ENCODE results near the gene ABCB10. TPM values are rescaled to one million over a fixed set of nuclear protein-coding genes. Genes with fewer than 3 reads are reported as not detected.
A peak's percentile ranks its signal among the peaks of the same experiment; 100 is the strongest.

The ABCB10 gene
- total RNA-seq, 1 donor from 2014 or later, result 11.5 TPM

DNA sequence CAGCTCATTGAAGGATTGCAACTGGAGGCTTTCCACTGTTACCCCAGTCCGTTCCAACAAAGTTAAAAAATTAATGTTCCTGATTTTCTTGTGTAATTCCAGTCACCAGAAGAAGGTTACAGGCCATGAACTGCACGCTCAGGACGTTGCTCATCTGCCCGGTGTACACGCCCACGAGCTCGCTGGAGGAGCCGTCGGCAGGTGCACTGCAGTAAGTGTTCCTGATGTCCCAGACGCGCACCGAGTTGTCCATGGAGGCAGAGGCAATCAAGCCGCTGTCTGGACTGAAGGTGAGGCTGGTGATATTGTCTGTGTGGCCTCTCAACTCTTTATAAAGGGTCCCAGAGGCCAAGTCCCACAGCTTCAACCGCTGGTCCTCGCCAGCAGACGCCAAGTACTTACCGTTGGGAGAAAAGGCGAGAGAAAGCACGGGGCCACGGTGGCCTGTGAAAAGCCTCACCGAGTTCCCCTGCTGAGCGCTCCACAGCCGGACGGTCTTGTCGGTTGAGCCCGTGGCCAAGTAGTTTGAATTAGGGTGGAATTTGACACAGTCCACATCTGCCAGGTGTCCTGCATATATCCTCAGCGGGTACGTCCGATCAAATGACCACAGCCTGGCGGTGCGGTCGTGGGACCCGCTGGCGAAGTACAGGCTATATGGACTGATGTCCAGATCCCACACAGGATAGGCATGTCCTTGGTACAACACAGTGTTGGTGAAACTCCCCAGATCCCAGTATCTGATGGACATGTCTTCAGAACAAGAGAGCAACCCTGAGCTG lies 35.9 kb upstream of the ABCB10 start:
- no peak overlapping the region for H3K9ac ChIP-seq (ENCODE audit: low read depth in 1 of 3, low read length in 3 of 3)

DNA sequence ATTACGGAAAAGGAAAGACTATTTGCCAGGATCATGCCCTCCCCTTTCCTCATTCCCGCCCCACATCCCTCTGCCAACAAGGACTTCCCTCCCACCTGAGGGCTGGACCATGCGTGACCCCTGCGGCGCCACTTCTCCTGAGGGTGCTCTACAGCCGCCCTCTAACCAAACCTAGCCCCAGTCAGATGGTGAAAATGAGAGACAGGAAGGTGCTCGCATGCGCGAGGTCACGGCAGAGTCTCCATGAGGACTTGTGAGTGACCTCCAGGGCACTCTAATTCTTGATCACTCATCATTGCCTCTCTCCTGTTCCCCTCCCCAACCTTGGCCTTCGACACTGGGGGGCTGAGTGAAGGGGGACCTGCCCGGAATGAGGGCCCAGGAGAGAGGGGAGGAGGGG lies 35.3 kb upstream of the ABCB10 start:
- no peak overlapping the region for H3K9ac ChIP-seq (ENCODE audit: low read depth in 1 of 3, low read length in 3 of 3)
- no peaks in the 10 kb centered on the region for H3K9me3 ChIP-seq (ENCODE audit: control insufficient read depth in 3 of 3, low read length in 3 of 3)
- H3K4me3 ChIP-seq (ENCODE audit: low read length in 3 of 3), result no peak overlapping the region
- no peak overlapping the region for H3K27ac ChIP-seq (ENCODE audit: low read depth, low read length)
- no peaks in the 10 kb centered on the region for H3K27me3 ChIP-seq (ENCODE audit: control insufficient read depth in 3 of 3, insufficient read depth in 3 of 3, low read length in 3 of 3)
- H3K36me3 ChIP-seq (ENCODE audit: control insufficient read depth in 3 of 3, insufficient read depth in 3 of 3, low read length in 3 of 3), result peaks cover 12 to 20% (median 15%) of the 10 kb centered on the region in 3 donors
- peaks cover 12 to 17% (median 13%) of the 10 kb centered on the region in 3 donors for H3K4me1 ChIP-seq (ENCODE audit: control insufficient read depth in 3 of 3, insufficient read depth in 3 of 3, low read length in 3 of 3)

More for the DNA sequence above, 35.9 kb upstream of the ABCB10 start:
- no peaks in the 10 kb centered on the region for H3K27me3 ChIP-seq (ENCODE audit: control insufficient read depth in 3 of 3, insufficient read depth in 3 of 3, low read length in 3 of 3)
- no peaks in the 10 kb centered on the region for H3K9me3 ChIP-seq (ENCODE audit: control insufficient read depth in 3 of 3, low read length in 3 of 3)
- H3K36me3 ChIP-seq (ENCODE audit: control insufficient read depth in 3 of 3, insufficient read depth in 3 of 3, low read length in 3 of 3), result peaks cover 12 to 20% (median 15%) of the 10 kb centered on the region in 3 donors
- no peak overlapping the region for H3K27ac ChIP-seq (ENCODE audit: low read depth, low read length)
- no peak overlapping the region for H3K4me3 ChIP-seq (ENCODE audit: low read length in 3 of 3)
- peaks cover 12 to 17% (median 13%) of the 10 kb centered on the region in 3 donors for H3K4me1 ChIP-seq (ENCODE audit: control insufficient read depth in 3 of 3, insufficient read depth in 3 of 3, low read length in 3 of 3)

DNA sequence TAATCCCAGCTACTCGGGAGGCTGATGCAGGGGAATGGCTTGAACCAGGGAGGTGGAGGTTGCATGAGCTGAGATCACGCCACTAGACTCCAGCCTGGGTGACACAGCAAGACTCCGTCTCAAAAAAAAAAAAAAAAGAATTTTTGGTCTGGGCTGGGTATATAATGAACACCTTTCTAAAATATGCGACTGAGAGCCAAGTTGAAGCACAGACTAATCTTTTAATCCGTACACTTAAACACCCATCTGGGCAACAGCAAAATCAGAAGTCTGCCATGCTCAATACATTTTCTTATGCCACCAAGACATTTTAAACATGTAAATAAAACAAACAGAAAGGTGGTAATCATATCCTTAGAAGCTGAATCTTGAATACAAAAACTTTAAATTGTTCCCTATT lies 31.6 kb upstream of the ABCB10 start:
- H3K27ac ChIP-seq (ENCODE audit: low read depth, low read length), result no peak overlapping the region
- no peak overlapping the region for H3K9ac ChIP-seq (ENCODE audit: low read depth in 1 of 3, low read length in 3 of 3)
- H3K9me3 ChIP-seq (ENCODE audit: control insufficient read depth in 3 of 3, low read length in 3 of 3), result no peaks in the 10 kb centered on the region
- H3K4me1 ChIP-seq (ENCODE audit: control insufficient read depth in 3 of 3, insufficient read depth in 3 of 3, low read length in 3 of 3), result no peaks in the 10 kb centered on the region
- H3K27me3 ChIP-seq (ENCODE audit: control insufficient read depth in 3 of 3, insufficient read depth in 3 of 3, low read length in 3 of 3), result no peaks in the 10 kb centered on the region
- H3K36me3 ChIP-seq (ENCODE audit: control insufficient read depth in 3 of 3, insufficient read depth in 3 of 3, low read length in 3 of 3), result peaks cover 12 to 20% (median 15%) of the 10 kb centered on the region in 3 donors
- H3K4me3 ChIP-seq (ENCODE audit: low read length in 3 of 3), result no peak overlapping the region

DNA sequence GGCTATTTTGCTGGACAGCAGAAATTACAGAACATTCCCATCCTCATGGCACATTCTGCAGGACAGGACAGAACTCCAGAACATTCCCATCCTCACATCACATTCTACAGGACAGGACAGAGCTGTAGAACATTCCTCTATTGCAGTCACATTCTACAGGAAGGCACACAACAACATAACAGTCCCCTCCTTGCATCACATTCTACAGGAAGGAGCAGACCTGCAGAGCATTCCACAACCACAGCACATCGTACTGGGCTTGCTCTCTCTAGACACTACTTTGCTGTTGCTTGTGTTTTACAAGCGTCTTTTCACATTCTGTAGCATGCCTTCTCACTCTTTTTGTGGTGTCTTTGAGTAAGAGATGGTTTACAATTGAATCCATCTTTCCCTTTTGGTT lies 26.8 kb upstream of the ABCB10 start:
- H3K36me3 ChIP-seq (ENCODE audit: control insufficient read depth in 3 of 3, insufficient read depth in 3 of 3, low read length in 3 of 3), result no peaks in the 10 kb centered on the region
- peaks cover 0 to 7% (median 4%) of the 10 kb centered on the region in 3 donors for H3K4me1 ChIP-seq (ENCODE audit: control insufficient read depth in 3 of 3, insufficient read depth in 3 of 3, low read length in 3 of 3)
- no peak overlapping the region for H3K4me3 ChIP-seq (ENCODE audit: low read length in 3 of 3)
- no peaks in the 10 kb centered on the region for H3K27me3 ChIP-seq (ENCODE audit: control insufficient read depth in 3 of 3, insufficient read depth in 3 of 3, low read length in 3 of 3)
- H3K9me3 ChIP-seq (ENCODE audit: control insufficient read depth in 3 of 3, low read length in 3 of 3), result no peaks in the 10 kb centered on the region
- H3K9ac ChIP-seq (ENCODE audit: low read depth in 1 of 3, low read length in 3 of 3), result no peak overlapping the region
- H3K27ac ChIP-seq (ENCODE audit: low read depth, low read length), result no peak overlapping the region

DNA sequence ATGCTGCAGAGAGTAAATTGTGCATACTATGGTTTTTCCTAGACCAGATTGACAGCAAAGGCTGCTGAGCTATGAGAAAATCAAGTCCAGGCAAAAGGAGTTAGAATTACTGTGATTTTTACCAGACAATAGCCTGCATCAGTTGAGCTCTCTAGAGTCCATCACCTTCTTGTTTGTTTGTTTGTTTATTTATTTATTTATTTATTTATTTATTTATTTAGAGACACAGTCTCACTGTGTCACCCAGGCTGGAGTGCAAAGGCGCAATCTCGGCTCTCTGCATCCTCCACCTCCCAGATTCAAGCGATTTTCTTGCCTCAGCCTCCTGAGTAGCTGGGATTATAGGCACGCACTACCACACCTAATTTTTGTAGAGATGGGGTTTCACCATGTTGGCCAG lies 24.2 kb upstream of the ABCB10 start:
- H3K4me3 ChIP-seq (ENCODE audit: low read length in 3 of 3), result no peak overlapping the region
- no peaks in the 10 kb centered on the region for H3K27me3 ChIP-seq (ENCODE audit: control insufficient read depth in 3 of 3, insufficient read depth in 3 of 3, low read length in 3 of 3)
- no peaks in the 10 kb centered on the region for H3K36me3 ChIP-seq (ENCODE audit: control insufficient read depth in 3 of 3, insufficient read depth in 3 of 3, low read length in 3 of 3)
- no peak overlapping the region for H3K9ac ChIP-seq (ENCODE audit: low read depth in 1 of 3, low read length in 3 of 3)
- H3K27ac ChIP-seq (ENCODE audit: low read depth, low read length), result no peak overlapping the region
- peaks cover 8 to 13% (median 11%) of the 10 kb centered on the region in 3 donors for H3K4me1 ChIP-seq (ENCODE audit: control insufficient read depth in 3 of 3, insufficient read depth in 3 of 3, low read length in 3 of 3)
- H3K9me3 ChIP-seq (ENCODE audit: control insufficient read depth in 3 of 3, low read length in 3 of 3), result no peaks in the 10 kb centered on the region

DNA sequence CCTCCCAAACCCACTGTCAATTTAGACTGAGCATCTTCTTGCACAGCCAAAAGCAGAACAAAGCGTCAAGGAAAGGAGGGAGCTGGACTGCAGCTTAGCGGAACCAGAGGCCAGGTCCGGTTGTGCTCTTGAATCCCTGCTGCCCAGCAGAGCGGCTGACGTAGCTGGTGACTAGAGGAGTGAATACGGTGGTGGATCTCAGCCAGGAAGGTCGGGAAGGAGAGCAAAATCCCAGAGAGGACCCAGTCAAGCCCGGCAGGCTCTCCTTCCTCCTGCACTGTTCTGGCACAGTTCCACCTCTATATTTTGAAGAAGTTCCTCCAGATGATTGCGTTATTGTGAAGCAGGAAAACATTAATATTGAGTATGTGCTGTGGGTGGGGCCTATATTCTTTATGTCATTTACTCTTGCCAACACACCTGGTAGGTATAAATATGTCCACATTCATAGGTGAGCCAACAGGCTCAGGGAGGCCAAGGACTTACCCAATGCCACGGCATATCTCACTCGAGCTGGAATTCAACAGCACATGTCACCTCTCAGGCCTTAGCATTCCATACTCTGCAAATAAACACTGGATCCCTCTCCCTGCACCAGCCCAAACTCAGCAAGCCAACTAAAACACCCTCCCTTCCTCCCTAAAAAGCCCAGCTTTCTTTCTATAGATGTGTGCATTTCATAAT lies 23.6 kb upstream of the ABCB10 start:
- Histone ChIP-seq H3K27ac (ENCODE audit: low read depth, low read length) (no peak overlapping the region), H3K9me3 (ENCODE audit: control insufficient read depth in 3 of 3, low read length in 3 of 3) (no peaks in the 10 kb centered on the region), H3K27me3 (ENCODE audit: control insufficient read depth in 3 of 3, insufficient read depth in 3 of 3, low read length in 3 of 3) (no peaks in the 10 kb centered on the region), H3K9ac (ENCODE audit: low read depth in 1 of 3, low read length in 3 of 3) (no peak overlapping the region), H3K4me3 (ENCODE audit: low read length in 3 of 3) (peak overlapping the region in 2 of 3 donors; percentile 32 to 37), H3K4me1 (ENCODE audit: control insufficient read depth in 3 of 3, insufficient read depth in 3 of 3, low read length in 3 of 3) (peaks cover 8 to 13% (median 11%) of the 10 kb centered on the region in 3 donors), H3K36me3 (ENCODE audit: control insufficient read depth in 3 of 3, insufficient read depth in 3 of 3, low read length in 3 of 3) (no peaks in the 10 kb centered on the region)

DNA sequence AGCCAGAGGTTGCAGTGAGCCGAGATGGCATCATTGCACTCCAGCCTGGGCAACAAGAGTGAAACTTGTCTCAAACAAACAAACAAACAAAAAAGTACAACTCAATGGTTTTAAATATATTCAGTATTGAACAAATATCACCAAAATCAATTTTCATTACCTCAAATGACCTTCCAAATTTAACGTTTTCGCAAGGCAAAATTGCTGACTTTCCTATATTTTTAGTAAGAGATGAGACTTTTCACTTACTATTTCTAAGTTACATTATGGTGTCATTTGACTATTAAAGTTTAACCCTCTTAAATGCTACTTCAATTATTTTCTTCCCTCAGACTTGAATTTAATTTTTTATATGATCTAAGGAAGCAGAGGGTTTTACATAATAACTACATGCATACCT lies 23.0 kb upstream of the ABCB10 start:
- Histone ChIP-seq H3K9me3 (ENCODE audit: control insufficient read depth in 3 of 3, low read length in 3 of 3) (no peaks in the 10 kb centered on the region), H3K36me3 (ENCODE audit: control insufficient read depth in 3 of 3, insufficient read depth in 3 of 3, low read length in 3 of 3) (no peaks in the 10 kb centered on the region), H3K4me3 (ENCODE audit: low read length in 3 of 3) (no peak overlapping the region), H3K9ac (ENCODE audit: low read depth in 1 of 3, low read length in 3 of 3) (no peak overlapping the region), H3K27ac (ENCODE audit: low read depth, low read length) (no peak overlapping the region), H3K27me3 (ENCODE audit: control insufficient read depth in 3 of 3, insufficient read depth in 3 of 3, low read length in 3 of 3) (no peaks in the 10 kb centered on the region), H3K4me1 (ENCODE audit: control insufficient read depth in 3 of 3, insufficient read depth in 3 of 3, low read length in 3 of 3) (peaks cover 8 to 13% (median 11%) of the 10 kb centered on the region in 3 donors)

DNA sequence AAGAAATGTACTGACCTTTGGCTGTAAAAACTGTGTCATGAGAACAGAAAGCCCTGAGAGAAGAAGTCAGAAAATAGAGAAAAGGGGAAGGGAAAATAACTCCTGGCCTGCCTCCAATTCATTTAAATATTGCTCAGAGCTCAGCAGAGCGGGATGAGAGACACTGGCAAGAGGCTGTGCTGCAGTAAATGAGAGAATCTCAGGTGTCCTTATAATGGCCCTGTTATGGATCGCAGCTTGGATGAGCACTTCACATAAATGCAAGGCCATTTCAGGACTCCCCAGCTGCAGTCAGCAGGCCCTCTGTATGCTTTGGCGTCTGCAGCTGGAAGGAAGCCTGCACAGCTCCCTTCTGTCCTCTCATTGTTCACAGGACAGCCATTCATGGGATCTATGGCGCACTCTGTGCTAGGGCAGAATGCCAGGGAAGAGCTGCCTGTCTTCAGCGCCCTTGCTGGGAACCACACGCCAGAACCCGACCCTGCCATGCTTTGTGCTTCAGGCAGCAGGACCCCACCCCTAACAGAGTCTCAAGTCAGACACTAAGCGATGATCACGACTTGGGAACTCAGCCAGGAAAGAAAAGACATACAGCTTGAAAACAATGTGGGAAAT lies 20.7 kb upstream of the ABCB10 start:
- peak overlapping the region in 1 of 3 donors; percentile 66 for H3K9ac ChIP-seq (ENCODE audit: low read depth in 1 of 3, low read length in 3 of 3)
- no peaks in the 10 kb centered on the region for H3K36me3 ChIP-seq (ENCODE audit: control insufficient read depth in 3 of 3, insufficient read depth in 3 of 3, low read length in 3 of 3)
- H3K4me3 ChIP-seq (ENCODE audit: low read length in 3 of 3), result peak overlapping the region in 2 of 3 donors; percentile 30 to 42
- H3K27me3 ChIP-seq (ENCODE audit: control insufficient read depth in 3 of 3, insufficient read depth in 3 of 3, low read length in 3 of 3), result no peaks in the 10 kb centered on the region
- H3K4me1 ChIP-seq (ENCODE audit: control insufficient read depth in 3 of 3, insufficient read depth in 3 of 3, low read length in 3 of 3), result peaks cover 8 to 13% (median 11%) of the 10 kb centered on the region in 3 donors
- peak overlapping the region; percentile 9 for H3K27ac ChIP-seq (ENCODE audit: low read depth, low read length)
- no peaks in the 10 kb centered on the region for H3K9me3 ChIP-seq (ENCODE audit: control insufficient read depth in 3 of 3, low read length in 3 of 3)

DNA sequence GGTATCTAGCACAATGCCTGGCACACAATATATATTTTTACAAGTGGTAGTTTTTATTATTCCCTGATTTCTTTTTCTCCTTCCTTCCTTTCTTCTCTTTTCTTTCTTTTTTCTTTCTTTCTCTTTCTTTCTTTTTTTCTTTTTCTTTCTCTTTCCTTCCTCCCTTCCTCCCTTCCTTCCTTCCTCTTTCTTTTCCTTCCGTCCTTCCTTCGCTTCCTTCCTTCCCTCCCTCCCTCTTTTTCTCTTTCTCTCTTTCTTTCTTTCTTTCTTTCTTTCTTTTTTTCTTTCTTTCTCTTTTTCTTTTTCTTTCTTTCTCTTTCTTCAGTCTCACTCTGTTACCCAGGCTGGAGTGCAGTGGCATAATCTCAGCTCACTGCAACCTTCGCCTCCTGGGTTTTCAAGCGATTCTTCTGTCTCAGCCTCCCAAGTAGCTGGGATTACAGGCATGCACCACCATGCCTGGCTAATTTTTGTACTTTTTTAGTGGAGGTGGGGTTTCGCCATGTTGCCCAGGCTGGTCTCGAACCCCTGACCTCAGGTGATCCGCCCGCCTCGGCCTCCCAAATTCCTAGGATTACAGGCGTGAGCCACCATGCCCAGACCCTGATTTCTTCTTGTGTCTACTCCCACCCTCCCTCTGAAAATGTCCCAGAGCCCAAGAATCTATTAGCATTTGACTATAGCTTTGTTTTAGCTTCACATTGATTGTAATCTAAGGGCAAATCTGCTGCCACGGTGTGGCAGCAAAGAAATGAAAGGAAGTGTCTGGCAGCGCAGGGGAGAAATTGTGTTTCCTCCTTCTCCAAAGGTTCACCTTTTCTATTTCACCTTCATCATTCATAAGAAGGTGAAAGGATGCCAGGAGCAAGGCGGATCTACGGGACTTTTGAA lies 19.9 kb upstream of the ABCB10 start:
- no peak overlapping the region for H3K4me3 ChIP-seq (ENCODE audit: low read length in 3 of 3)
- H3K27ac ChIP-seq (ENCODE audit: low read depth, low read length), result peak overlapping the region; percentile 9
- no peaks in the 10 kb centered on the region for H3K36me3 ChIP-seq (ENCODE audit: control insufficient read depth in 3 of 3, insufficient read depth in 3 of 3, low read length in 3 of 3)
- no peaks in the 10 kb centered on the region for H3K9me3 ChIP-seq (ENCODE audit: control insufficient read depth in 3 of 3, low read length in 3 of 3)
- no peaks in the 10 kb centered on the region for H3K27me3 ChIP-seq (ENCODE audit: control insufficient read depth in 3 of 3, insufficient read depth in 3 of 3, low read length in 3 of 3)
- H3K9ac ChIP-seq (ENCODE audit: low read depth in 1 of 3, low read length in 3 of 3), result no peak overlapping the region
- peaks cover 8 to 13% (median 11%) of the 10 kb centered on the region in 3 donors for H3K4me1 ChIP-seq (ENCODE audit: control insufficient read depth in 3 of 3, insufficient read depth in 3 of 3, low read length in 3 of 3)
